ENCODE measurements around the gene PEMT.
A peak's percentile ranks its signal among the peaks of the same experiment; 100 is the strongest.

Gene PEMT

GRCh38 chr17:17553217-17554195 is 38.0 kb downstream of the PEMT start:
- no peak for DNase-seq

- peak in 7 of 56 donors; percentile 18 to 60 (median 20) for DNase-seq
Measured at GRCh38 chr17:17552351-17553216, 38.9 kb downstream of the PEMT start.

- no peak for DNase-seq
Measured at GRCh38 chr17:17551361-17551760, 40.1 kb downstream of the PEMT start.

GRCh38 chr17:17549732-17550366 is 41.7 kb downstream of the PEMT start:
- DNase-seq: peak in 15 of 56 donors; percentile 10 to 46 (median 22)

GRCh38 chr17:17548044-17548443 is 43.5 kb downstream of the PEMT start:
- DNase-seq: no peak

- no peak for DNase-seq
Measured at GRCh38 chr17:17547210-17547764, 44.2 kb downstream of the PEMT start.

GRCh38 chr17:17546399-17547185 is 44.9 kb downstream of the PEMT start:
- DNase-seq: no peak

GRCh38 chr17:17545984-17546383 is 45.5 kb downstream of the PEMT start:
- no peak for DNase-seq

- DNase-seq: peak in 1 of 56 donors; percentile 29
Measured at GRCh38 chr17:17545031-17545820, 46.3 kb downstream of the PEMT start.

GRCh38 chr17:17542906-17543635 is 48.4 kb downstream of the PEMT start:
- DNase-seq: no peak

GRCh38 chr17:17541640-17542001 is 49.9 kb downstream of the PEMT start:
- DNase-seq: no peak

GRCh38 chr17:17540935-17541639 is 50.4 kb downstream of the PEMT start:
- DNase-seq: no peak

- no peak for DNase-seq
Measured at GRCh38 chr17:17540278-17540906, 51.1 kb downstream of the PEMT start.

GRCh38 chr17:17539591-17539990 is 51.9 kb downstream of the PEMT start:
- no peak for DNase-seq

- no peak for DNase-seq
Measured at GRCh38 chr17:17538417-17539391, 52.8 kb downstream of the PEMT start.

Measured in nucleus accumbens (tissue), 56 donors.